Body of pancreas (tissue), 4 donors: ENCODE measurements around the gene EML6. TPM values are rescaled to one million over a fixed set of nuclear protein-coding genes. Genes with fewer than 3 reads are reported as not detected.

Source experiments
- ATAC-seq: fragments of 150-250 bp; one replicate; pipeline ENCODE4 v1.9.1; 2016
- DNase-seq, 4 donors: peaks; one replicate each; pipeline ENCODE4 v3.0.0-alpha.2; 2019
- H3K27ac ChIP-seq, 4 donors: fragments of 200-600 bp; sonication (generic); 1 replicate in 3 of 4; 2 replicates in 1 of 4; pipeline versions ENCODE4 v1.5.1 to v1.6.1; 2016 to 2019; ENCODE audit warnings: mild to moderate bottlenecking in 1 of 4, mixed read lengths in 1 of 4, moderate library complexity in 1 of 4
- H3K27me3 ChIP-seq, 2 donors: fragments of 200-600 bp; sonication (generic); one replicate each; pipeline ENCODE4 v1.6.0; 2016; ENCODE audit warnings: mild to moderate bottlenecking in 1 of 2
- H3K36me3 ChIP-seq, 2 donors: fragments of 200-600 bp; sonication (generic); replicated peaks in 1 of 2; 2 replicates each; pipeline ENCODE4 v1.5.1; 2016; ENCODE audit warnings: low read depth in 2 of 2; ENCODE audit not compliant: insufficient read depth in 1 of 2
- H3K4me1 ChIP-seq: fragments of 200-600 bp; sonication (generic); one replicate; pipeline ENCODE4 v1.6.0; 2016
- H3K4me3 ChIP-seq, 2 donors: fragments of 200-600 bp; sonication (generic); 1 replicate in 1 of 2; 2 replicates in 1 of 2; pipeline ENCODE4 v1.5.1; 2016 to 2019
- H3K9me3 ChIP-seq, 3 donors: fragments of 200-600 bp; sonication (generic); 1 replicate in 2 of 3; 2 replicates in 1 of 3; pipeline ENCODE4 v1.5.1; 2016
- POLR2A ChIP-seq, 3 donors: fragments of 450-650 bp; IDR thresholded peaks; one replicate each; pipeline ENCODE4 v1.6.1; 2016; ENCODE audit warnings: antibody characterized with exemption in 3 of 3, mild to moderate bottlenecking in 2 of 3
- WGBS, 2 donors: methylation state at CpG; one replicate each; pipeline ENCODE4 v1.1.5; 2017; 5-methylcytosine and 5-hydroxymethylcytosine counted together
- intact Hi-C: fragments of 100-400 bp; cut with DNase I; formaldehyde crosslinking; loops from one replicate; pipeline ENCODE4 v1.15.1; 2023
- total RNA-seq, 2 donors: library from RNA; depleted of rRNA; stranded (reverse); fragments of >200 nt; gene quantifications; one replicate each; pipeline ENCODE4 v1.1.0, GENCODE V29; 2016
- TF ChIP-seq, protein P1 (sequence below), 7 experiments: fragments of 450-650 bp in 4 of 7; fragments of 200-600 bp in 3 of 7; sonication (generic) in 3 of 7; IDR thresholded peaks; one replicate each; pipeline ENCODE4 v1.5.1; 2016 to 2019; ENCODE audit warnings: antibody characterized with exemption in 7 of 7

EML6 gene
- total RNA-seq, 2 donors from 2014 or later, result 2.3 to 2.6 TPM

DNA sequence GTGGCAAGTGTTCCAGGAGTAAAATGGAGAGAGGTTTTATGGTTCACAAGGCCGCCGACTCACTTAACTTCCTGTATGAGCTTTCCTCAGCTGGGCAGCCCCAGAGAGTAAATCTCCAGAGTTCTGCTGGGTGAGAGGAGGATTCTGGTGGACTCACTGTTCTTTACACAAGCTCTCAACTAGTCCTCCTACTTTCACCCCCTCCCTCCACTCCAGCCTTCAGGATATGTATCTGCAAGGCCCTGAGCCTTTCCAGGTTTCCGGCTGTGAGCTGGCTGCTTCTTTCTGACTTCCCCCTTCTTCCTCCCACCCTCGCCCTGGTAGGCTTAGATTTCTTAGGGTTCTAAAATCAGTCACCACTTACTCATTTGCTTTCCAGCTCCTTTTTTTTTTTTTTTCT lies 34.0 kb downstream of the EML6 start:
- H3K27me3 ChIP-seq, result no peaks in the 10 kb centered on the region
- no peak for TF ChIP-seq POLR2A (IDR thresholded peaks at IDR 0.05)
- TF ChIP-seq, protein P1, sequence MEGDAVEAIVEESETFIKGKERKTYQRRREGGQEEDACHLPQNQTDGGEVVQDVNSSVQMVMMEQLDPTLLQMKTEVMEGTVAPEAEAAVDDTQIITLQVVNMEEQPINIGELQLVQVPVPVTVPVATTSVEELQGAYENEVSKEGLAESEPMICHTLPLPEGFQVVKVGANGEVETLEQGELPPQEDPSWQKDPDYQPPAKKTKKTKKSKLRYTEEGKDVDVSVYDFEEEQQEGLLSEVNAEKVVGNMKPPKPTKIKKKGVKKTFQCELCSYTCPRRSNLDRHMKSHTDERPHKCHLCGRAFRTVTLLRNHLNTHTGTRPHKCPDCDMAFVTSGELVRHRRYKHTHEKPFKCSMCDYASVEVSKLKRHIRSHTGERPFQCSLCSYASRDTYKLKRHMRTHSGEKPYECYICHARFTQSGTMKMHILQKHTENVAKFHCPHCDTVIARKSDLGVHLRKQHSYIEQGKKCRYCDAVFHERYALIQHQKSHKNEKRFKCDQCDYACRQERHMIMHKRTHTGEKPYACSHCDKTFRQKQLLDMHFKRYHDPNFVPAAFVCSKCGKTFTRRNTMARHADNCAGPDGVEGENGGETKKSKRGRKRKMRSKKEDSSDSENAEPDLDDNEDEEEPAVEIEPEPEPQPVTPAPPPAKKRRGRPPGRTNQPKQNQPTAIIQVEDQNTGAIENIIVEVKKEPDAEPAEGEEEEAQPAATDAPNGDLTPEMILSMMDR (IDR thresholded peaks at IDR 0.05), result no peak
- H3K36me3 ChIP-seq, result no peaks in the 10 kb centered on the region
- ATAC-seq (no peak), DNase-seq (no peak)
- intact Hi-C loops, result no loop called here
- no peak overlapping the region for H3K27ac ChIP-seq
- 92 to 99% methylated on average over 4 of the region's 4 CpGs for WGBS, 2 donors
- no peaks in the 10 kb centered on the region for H3K9me3 ChIP-seq
- H3K4me3 ChIP-seq, result no peak overlapping the region
- H3K4me1 ChIP-seq, result no peaks in the 10 kb centered on the region

DNA sequence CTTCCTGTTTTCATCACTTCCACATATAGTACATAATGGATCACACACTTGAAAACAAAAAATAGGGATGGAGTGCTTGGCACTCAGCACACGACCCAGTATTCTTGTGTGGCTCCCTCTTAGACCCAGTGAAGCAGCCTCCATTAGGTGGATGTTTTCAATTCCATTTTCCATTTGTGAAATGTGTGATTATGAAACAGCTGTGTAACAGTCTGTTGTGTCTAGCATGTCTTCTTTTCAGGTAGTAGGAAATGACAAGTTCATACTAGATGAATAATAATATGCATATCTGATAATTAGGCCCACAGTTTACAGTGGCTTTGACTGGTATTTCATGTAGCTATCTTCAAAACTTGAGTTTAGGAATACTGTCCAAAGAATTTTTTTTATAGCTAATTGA lies 35.5 kb downstream of the EML6 start:
- WGBS, 2 donors, result 85 to 88% methylated on average over 1 of the region's 1 CpG
- Histone ChIP-seq H3K9me3 (no peaks in the 10 kb centered on the region), H3K36me3 (no peaks in the 10 kb centered on the region), H3K27me3 (no peaks in the 10 kb centered on the region), H3K4me3 (no peak overlapping the region), H3K27ac (no peak overlapping the region), H3K4me1 (peaks cover 4% of the 10 kb centered on the region)
- intact Hi-C loops, result no loop called here
- DNase-seq, result no peak
- TF ChIP-seq POLR2A (IDR thresholded peaks at IDR 0.05), result no peak
- TF ChIP-seq, protein P1 (IDR thresholded peaks at IDR 0.05), result no peak
- ATAC-seq, result no peak

DNA sequence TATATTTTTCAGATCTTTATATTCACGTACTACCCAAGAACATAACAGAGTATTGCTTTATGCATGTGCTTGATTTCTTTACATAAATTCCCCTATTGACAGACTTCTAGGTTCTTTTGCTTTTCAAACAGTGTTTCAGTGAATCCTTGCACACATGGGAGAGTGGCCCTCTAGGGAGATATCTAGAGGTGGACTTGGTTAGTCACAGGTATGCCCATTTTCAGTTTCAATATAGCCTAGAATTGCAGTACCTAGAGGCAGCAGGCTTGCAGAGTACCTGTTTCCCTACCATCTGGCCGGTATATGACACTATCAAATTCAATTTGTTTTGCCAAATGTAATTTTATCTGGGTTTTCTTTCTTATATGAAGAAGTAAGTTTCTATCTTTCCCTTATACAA lies 36.8 kb downstream of the EML6 start:
- intact Hi-C loops, result no loop called here
- no peaks in the 10 kb centered on the region for H3K36me3 ChIP-seq
- no peaks in the 10 kb centered on the region for H3K27me3 ChIP-seq
- no peak for ATAC-seq
- no peak for TF ChIP-seq POLR2A (IDR thresholded peaks at IDR 0.05)
- TF ChIP-seq, protein P1 (IDR thresholded peaks at IDR 0.05), result no peak
- H3K27ac ChIP-seq, result no peak overlapping the region
- WGBS, 2 donors, result 85 to 89% methylated on average over 2 of the region's 2 CpGs
- H3K4me3 ChIP-seq, result no peak overlapping the region
- H3K4me1 ChIP-seq, result peaks cover 12% of the 10 kb centered on the region
- H3K9me3 ChIP-seq, result no peaks in the 10 kb centered on the region
- DNase-seq, result no peak

DNA sequence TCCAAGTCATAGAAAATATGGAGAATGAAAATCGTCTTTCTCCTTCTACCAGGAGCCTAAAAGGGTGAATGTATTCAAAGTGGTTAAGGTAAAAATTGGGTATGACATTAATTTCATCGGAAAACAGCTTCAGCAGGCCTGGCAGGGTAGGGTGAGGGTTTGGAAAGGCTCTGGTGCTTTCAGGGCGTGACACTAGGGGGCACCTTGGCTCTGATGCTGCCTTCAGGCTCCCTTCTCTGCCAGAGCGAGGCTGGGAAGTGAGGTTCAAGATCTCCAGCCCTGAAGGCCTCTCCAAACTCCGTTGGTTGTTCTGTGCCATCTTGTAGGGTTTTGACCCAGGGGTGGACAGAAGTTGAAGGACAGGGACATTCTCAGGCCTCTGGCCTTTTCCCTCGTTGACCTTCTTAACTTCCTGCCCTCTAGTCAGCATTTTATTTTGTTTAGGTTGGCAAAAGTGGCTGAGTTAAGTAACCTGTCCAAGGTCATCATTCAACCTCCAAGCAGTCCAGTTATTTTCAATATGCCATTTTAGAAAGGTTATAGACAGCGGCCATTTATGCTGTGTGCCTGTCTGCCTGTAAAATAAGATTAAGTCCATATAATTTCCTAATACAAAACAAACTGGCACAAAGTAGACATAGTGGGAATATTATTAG lies 40.3 kb downstream of the EML6 start:
- peak; percentile 50 for ATAC-seq
- H3K9me3 ChIP-seq, result no peaks in the 10 kb centered on the region
- H3K4me1 ChIP-seq, result peaks cover 12% of the 10 kb centered on the region
- 61 to 66% methylated on average over 7 of the region's 7 CpGs for WGBS, 2 donors
- no peaks in the 10 kb centered on the region for H3K27me3 ChIP-seq
- no peak overlapping the region for H3K27ac ChIP-seq
- H3K36me3 ChIP-seq, result no peaks in the 10 kb centered on the region
- intact Hi-C loops, result no loop called here
- TF ChIP-seq, protein P1 (IDR thresholded peaks at IDR 0.05), result peak in 1 of 7 experiments; percentile 16
- TF ChIP-seq POLR2A (IDR thresholded peaks at IDR 0.05), result no peak
- DNase-seq, result peak in 1 of 4 donors; percentile 13
- H3K4me3 ChIP-seq, result no peak overlapping the region

DNA sequence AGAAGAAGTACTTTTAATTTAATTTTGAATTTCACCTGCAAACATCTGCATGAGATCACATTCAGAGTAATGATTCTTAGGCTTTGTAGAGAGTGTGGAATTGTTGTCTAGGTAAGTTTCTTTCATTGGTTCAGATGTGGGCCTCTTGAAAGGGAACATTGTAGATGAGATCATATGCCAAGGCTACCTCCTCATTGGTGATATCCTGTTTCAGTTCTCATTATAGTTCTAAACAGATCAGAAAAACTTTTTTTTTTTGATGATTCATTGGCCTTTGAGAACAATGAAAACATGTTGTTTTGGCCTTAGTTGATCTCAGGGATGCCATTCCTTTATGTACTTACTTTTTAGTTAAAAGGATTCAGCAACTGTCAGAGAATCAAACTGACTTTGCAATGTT lies 44.5 kb downstream of the EML6 start:
- Histone ChIP-seq H3K9me3 (no peaks in the 10 kb centered on the region), H3K27ac (no peak overlapping the region), H3K4me3 (no peak overlapping the region), H3K4me1 (peaks cover 12% of the 10 kb centered on the region), H3K36me3 (no peaks in the 10 kb centered on the region), H3K27me3 (no peaks in the 10 kb centered on the region)
- no peak for TF ChIP-seq POLR2A (IDR thresholded peaks at IDR 0.05)
- TF ChIP-seq, protein P1 (IDR thresholded peaks at IDR 0.05), result no peak
- no peak for ATAC-seq
- intact Hi-C loops, result no loop called here
- no peak for DNase-seq
